CD4-positive, alpha-beta T cell treated with Interleukin-6 at 100 ng/mL for 8 hours (primary cell): Measurements from ENCODE around the gene SPECC1.
"Not testable (repeated sequence)": the region's sequence is repeated elsewhere in the genome, so short reads cannot be mapped to it uniquely, and the experiment has no call there.

ENCODE experiments used
- DNase-seq: peaks from one replicate; pipeline ENCODE4 v3.0.0-alpha.2; 2020; ENCODE audit warnings: mixed read lengths, low spot score

SPECC1 gene

DNA sequence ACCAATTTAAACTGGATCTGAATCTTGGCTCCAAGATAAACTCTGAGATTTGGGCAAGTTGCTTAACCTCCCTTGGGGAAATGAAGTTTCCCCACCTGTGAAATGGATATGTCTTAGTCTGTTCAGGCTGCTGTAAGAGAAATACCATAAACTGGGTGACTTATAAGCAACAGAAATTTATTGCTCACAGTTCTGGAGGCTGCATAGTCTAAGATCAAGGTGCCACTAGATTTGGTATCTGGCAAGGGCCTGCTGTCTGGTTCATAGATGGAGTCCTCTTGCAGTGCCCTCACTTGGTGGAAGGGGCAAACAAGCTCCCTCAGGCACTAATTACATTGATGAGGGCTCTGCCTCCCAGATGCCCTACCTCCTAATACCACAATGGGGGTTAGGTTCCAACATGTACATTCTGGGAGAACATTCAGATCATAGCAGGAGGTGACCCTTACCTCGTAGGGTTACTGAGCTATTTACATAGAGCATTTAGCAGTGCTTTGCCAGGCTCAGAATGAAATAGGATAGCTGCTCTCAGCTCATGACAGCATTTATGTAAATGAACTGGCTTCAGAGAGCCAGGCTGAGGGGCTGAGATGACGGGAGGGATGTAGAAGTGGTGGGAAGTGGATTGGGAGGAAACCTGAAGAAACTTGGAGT, 83.9 kb downstream of the SPECC1 start:
- DNase-seq: no peak

DNA sequence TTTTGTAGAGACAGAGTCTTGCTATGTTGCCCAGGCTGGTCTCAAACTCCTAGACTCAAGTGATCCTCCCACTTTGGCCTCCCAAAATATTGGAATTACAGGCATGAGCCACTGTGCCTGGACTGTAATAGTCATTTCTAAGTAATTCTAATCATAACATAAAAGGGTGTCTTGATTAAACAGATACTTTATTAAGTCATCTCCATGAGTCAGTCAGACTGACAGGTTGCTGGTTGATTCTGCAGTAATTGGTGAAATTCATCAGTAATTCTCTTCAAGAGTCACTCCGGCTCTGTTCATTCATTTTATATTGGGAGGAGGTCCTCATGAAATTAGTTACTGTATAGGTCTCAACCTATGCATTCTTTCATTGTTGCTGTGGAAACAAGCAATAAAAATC, 85.6 kb downstream of the SPECC1 start:
- DNase-seq: no peak

DNA sequence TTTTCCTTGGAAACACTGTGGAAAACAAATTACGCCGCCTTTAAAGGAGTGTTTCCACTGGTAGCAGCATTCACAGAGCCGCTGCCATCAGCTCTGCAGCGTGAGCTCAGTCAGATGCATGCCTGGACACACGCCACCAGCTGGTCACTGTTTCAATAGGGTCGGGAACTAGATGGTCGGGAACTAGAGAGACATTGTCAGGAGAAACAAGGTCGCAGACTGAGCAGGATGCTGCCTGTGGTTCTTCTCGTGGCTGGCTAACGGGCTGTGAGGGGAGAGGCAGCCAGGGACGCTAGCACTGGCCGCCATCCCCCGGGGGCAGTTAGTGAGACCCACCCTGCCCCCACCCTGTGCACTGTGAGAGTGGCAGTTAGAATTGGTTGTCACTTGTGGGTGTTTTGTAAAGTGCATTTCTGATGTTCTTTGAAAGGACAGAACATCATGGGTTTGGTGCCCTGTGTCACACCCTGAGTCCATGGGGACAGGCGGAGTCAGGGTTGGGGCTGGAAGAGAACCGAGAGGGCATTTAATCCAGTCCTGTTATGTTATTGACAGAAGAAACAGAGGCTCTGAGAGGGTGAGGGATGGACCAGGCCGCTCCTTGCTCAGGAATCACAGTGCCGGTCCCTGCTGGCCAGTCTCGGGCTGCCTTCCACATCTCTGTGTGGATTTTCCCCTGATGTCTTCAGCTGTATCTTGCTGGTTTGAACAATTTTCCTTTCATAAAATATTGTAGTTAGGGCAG, 86.3 kb downstream of the SPECC1 start:
- no peak for DNase-seq

DNA sequence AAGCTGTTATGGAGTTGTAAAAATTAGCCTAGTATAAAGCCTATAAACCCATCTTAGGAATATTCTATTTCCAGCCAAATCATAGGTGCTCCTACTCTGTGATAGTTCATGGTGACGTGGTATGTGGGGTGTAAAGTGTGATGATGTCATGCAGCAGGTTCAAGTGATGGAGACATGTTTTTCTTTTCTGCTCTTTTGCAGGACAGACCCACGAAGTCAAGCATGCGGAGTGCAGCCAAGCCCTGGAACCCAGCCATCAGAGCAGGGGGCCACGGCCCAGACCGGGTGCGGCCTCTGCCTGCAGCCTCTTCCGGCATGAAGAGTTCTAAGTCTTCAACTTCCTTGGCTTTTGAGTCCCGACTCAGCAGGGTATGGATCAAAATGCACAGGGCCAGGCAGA, 87.3 kb downstream of the SPECC1 start:
- DNase-seq: no peak

DNA sequence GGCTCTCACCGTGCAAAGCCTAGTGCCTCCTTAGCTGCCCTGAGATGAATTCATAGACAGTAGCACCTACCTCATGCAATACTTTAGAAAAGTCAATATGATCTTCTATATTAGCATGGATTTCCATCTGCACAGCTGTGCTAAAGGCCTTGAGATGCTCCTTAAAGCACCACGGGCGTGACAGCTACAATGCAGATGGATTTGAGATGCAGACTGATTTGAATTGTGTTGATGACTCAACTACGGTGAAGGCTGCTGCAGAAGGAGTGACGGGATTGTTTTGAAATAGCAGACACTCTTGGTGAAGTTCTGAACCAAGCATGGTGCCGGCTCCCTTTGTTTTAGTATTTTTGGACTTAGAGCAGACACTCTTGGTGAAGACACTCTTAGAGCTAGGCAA, 88.2 kb downstream of the SPECC1 start:
- DNase-seq: no peak

DNA sequence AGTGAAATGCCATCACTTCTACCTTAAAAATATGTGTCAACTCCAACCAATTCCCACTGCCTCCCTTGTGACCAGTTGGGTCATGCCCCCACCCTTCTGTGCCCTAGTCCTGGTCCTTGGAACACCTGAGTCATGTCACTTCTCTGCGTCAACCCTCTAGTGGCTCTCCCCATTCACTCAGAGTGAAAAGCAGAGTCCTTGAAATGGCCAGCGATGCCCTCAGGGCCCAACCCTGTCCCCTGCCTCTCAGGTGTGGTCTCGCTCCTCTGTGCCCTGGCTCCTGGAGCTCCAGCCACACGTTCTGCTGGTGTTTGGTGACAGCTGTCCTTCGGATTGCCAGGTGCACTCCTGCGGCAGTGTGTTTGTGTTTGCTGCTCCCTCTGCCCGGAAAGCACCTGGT, 89.2 kb downstream of the SPECC1 start:
- DNase-seq: no peak

DNA sequence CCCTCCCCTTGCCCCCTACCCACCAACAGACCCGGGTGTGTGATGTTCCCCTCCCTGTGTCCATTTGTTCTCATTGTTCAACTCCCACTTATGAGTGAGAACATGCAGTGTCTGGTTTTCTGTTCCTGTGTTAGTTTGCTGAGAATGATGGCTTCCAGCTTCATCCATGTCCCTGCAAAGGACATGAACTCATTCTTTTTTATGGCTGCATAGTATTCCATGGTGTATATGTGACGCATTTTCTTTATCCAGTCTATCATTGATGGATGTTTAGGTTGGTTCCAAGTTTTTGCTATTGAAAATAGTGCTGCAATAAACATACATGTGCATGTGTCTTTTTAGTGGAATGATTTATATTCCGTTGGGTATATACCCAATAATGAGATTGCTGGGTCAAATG, 91.6 kb downstream of the SPECC1 start:
- DNase-seq: not testable (repeated sequence)

DNA sequence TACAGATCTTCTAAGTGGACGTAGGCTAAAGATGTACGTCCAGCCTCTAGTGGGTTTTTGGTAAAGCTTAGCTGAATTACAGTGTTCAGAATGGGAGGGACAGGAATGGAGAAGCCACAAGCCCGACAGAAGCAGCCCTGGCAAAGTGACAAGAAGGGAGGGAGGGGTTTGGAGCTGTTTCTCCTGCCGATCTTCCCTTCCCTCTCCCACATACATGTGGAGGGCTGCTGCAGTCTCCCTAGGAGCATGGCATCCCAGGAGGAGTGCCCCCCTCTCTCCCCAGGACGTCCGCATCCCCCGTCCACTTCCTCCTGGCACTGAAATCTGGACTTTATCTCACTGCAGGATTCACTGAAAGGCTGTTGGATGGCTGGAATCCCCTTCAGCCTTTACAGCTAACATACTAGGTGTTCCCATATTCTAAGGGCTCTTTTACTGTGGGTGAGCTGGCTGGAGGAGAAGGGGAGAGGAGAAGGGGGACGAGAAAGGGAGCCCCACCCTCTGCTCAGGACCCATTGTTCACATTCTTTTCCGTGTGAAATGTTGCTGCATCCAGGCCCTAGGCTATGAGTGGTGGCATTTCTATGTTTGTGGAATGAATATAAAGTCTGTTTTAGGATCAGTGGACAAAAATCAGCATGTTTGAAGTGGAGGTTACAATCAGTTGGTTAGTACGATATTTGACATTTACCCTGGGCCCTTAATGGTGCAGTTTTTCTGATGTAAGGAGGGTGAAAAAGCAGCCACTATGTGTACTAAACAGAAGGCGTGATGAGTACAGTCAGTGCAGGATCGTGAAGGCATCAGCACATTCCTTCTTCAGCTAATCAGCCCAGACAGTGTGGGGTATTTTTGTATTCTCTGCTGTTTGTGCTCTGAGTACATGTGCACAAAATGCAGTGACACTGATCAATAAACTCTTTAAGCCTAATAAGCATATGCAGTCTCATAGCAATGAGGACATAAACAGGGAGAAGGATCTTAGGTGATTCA, 94.6 kb downstream of the SPECC1 start:
- no peak for DNase-seq

DNA sequence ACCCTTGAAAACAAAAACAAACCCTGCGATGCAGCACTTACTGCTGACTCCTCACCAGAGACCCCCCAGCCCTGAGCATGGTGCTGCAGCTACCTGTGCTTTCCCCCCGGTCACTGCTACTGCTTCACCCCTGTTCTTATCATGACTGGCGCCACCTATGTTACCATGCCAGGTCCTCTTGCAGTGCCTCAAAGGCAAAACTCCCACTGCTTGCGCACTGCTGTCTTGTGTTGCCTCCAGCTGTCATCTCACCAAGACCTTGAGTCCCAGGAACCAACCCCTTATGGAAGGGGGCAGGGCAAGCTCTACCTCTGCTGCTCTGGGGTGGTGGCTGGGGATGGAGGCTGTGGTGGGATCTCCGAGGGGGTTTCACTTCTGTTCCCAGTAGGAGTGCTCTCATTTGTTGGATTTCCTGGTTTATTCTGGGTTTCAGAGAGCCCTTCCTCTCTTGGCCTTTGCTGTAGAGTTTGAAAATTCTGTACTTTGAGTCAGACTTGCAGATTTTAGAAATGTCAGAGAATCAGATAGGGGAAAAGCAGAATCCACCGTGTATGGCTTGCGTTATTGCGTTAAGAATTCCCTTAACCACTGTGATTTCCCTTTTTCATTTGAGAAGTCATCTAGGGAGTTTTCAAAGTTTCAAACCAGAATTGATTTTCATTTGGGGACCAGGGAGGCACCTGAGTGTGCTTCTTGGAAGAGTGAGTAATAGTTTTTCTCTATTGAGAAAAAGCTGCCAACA, 96.6 kb downstream of the SPECC1 start:
- DNase-seq: no peak

DNA sequence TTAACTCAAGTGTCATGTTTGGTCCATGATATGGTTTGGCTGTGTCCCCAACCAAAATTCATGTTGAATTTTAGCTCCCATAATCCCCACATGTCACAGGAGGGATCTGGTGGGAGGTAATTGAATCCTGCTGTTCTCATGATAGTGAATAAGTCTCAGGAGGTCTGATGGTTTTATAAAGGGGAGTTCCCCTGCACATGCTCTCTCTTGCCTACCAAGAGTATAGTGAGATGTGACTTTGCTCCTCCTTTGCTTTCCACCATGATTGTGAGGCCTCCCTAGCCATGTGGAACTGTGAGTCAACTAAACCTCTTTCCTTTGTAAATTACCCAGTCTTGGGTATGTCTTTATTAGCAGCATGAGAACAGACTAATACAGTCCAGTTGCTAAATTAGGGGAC, 97.3 kb downstream of the SPECC1 start:
- not testable (repeated sequence) for DNase-seq

DNA sequence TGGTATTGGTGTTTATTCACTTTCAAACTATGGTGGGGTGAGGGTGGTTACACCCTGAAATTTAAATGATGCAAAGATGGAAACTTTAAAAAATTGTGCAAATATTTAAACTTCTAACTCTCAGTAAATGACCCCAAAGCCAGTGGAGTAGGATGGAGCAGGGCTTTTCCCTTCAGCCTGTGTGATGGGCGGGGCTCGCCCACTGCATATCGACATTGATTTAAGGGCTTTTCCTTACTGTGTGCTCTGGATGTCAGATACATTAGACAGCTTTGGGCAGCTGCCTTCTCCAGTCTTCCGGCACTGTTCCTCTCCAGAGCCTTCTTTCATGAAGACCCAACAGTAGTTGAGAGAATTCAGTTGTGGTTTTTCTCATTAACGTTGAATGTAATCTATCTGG, 99.9 kb downstream of the SPECC1 start:
- DNase-seq: no peak

DNA sequence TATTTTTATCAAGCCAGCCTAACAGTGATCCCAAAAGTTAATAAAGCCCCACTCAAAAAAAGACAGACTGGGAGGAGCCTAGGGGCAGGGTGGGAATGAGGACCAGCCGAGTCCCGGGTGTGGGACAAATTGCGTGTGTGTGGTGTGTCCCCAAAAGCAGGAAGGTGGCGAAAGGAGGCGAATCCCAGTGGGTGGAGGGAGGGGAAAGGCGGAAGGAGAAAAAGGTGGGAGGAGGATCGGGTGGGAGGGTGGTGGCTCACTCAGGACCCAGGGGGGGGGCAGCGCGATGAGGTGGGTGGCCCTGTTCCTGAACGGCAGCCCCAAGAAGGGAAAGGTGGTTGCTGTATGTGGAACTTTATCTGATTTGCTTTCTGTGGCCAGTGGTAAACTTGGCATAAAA, 102.4 kb downstream of the SPECC1 start:
- no peak for DNase-seq

DNA sequence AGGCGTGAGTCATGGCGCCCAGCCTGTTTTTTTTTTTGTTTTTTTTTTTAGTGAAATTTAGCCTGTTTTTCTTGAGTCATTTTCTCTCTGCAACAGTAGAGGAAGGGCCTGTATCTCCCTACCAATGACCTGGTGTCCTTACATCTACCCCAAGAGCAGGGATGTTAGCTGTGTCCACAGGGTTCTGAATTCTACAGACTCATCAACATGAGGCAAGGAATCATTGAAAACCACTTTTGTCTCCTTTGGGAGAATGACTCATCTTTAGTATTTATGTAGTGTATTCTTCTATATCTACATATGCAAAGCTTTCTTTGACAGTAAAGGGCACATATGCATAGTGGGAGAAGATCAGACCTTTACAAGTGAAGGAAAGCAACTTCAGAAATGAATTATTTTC, 105.3 kb downstream of the SPECC1 start:
- no peak for DNase-seq

DNA sequence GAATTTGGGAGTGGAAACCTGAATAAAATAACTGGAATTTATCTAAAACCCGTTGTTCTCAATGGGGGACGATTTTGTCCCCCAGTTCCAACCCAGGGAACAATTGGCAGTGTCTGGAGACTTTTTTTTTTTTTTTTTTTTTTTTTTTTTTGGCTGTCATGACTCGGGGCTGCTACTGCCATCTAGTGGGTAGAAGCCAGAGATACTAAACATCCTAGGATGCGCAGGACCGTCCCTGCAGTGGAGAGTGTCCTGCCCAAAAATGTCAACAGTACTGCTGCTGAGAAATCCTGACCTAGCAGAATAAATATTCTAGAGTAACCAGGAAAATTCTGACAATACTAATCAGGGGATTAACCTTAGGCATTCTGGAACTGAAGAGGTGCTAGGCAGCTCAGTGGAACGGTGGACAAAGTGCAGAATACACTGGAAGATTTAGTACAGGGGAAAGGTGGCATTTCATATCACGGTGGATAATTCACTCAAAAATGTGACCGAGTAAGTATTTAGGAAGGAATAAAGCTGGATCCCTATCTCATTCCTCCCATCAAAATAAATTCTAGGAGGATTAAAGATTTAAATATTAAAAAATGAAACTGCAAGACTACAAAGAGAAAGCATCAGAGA, 107.6 kb downstream of the SPECC1 start:
- peak; percentile 54 for DNase-seq

DNA sequence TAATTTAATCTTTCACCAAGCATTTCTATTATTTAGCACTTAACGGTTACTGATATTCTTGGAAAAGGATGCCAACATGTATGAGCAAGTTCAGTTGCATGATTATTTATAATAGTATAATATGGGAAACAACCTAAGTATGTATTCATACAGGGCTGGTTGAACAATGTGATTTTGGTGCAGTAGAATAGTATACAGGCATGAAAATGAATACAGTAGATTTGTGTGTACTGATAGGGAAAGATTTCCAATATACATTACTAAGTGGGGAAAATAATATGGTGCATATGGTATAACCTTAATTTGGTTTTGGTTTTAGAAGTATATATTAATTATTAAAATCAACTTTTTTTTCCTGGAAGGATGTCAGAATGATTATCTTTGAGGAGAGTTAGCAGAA, 109.1 kb downstream of the SPECC1 start:
- no peak for DNase-seq

DNA sequence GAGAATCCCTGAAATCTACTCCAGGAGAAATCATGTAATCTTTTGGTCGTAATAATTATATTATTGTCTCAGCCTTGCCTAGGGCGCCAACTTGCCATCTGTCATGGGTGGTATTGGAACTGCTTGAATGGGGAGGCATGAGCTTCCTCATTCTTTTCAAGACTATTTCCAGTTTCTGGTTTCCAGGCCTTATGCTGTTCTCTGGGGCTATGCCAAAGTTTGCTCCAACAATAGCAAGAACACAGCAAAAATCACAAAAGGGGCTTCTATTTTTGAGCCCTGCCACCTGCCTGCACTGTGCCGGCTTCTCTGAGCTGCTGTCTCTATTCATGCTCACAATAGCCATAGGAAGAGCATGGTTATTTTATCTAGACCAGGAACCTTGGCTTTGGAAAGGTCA, 111.7 kb downstream of the SPECC1 start:
- no peak for DNase-seq

DNA sequence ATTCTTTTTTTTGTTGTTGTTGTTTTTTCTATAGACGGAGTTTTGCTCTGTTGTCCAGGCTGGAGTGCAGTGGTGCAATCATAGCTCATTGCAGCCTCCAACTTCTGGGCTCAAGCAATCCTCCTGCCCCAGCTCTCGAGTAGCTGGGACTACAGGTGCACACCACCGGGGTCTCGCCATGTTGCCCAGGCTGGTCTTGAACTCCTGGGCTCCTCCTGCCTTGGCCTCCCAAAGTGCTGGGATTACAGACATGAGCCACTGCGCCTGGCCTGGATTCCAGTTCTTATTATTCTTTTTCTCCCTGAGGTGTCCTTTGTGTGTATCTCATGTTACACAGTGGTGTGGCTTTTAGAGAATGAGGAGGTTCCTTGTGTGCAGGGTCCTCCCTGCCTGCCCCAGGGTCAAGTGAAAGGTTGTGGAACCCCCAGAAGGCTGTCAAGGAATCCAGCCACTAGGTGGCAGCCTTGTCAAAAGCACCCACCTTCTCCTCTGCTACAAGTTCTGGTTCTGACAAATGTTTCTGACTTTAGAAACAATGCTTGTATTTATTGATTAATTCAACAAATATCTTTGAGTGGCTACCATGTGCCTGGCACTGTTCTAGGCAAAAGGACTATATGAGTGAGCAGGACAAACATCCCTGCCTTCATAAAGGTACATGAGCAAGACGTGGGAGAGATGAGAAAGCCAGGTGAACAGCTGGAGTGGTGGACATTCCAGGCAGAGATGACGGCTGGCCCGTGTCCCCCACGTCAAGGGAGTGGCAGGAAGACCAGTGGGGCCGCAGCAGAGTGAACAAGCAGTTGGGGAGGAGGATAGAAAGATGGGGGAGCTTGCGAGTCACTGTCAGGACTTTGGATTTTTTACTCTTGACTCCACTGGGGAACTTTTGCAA, 112.4 kb downstream of the SPECC1 start:
- peak; percentile 63 for DNase-seq

DNA sequence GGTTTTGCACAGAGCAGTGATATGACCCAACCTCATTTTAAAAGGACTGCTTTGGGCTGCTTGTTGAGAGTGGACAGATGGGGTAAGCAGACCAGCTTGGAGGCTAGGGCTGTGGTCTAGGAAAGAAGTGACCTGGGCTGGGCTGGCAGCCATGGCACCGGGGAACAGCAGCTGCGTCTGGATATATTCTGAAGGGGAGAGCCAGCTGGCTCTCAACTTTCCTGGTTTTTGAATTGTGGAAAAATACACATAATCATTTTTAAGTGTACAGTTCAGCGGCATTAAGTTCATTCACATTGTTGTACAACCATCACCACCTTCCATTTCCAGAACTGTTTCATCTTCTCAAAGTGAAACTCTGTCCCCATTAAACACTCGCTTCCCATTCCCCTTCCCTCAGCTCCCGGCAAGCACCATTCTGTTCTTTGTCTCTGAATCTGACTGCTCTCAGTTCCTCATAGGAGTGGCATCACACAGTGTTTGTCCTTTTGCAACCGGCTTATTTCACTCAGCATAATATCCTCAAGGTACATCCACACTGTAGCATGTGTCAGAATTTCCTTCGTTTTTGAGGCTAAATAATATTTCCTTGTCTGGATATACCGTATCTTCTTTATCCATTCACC, 113.2 kb downstream of the SPECC1 start:
- DNase-seq: no peak

DNA sequence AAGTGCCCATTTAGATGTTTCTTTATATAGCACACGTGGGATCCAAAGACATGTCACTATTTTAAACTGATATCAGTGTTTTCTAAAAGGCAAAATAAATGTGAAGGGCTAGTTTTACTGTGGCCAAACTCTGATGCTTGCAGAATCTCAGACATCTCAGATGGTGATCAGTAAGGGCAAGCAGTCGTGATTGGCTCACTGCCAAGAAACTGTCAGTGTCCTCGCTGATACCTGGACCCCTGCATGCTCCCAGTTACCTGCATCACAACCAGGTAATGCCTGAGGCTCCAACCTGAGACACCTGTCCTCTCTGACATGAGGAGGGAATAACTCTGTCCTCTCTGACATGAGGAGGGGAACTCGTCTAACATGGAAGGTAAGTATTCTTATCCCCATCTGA, 114.0 kb downstream of the SPECC1 start:
- no peak for DNase-seq

DNA sequence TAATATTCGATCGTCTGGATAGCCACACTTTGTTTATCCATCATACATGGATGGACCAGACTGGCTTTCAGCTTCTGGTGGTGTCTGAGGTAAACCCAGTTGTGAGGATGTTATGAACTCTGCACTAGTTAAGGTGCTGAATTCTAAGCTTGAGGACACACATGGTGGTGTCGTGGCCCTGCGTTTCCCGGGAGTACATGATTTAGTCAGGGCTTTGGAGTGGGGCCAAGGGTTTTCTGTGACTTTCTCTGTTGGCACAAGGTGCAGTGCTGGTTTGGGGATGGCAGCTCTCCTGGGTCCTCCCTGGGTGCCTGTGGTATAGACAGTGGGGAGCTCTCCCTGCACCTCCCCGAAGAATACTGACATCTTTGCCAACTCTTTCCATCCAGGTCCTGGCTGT, 116.6 kb downstream of the SPECC1 start:
- DNase-seq: no peak
